IPS DF 6.9 (cell line): ENCODE results near the gene PRM3.

ENCODE experiments used
- DNase-seq: peaks from one replicate; pipeline ENCODE4 v3.0.0-alpha.2; 2013; ENCODE audit warnings: low read depth, low spot score
- H3K27ac ChIP-seq: one replicate; pipeline ENCODE4 v1.5.1; 2013; ENCODE audit warnings: low read length, control low read depth
- H3K27me3 ChIP-seq: 2 replicates; pipeline ENCODE4 v1.6.1; 2013; ENCODE audit warnings: mild to moderate bottlenecking, low read length; ENCODE audit not compliant: control insufficient read depth, insufficient read depth
- H3K36me3 ChIP-seq: 2 replicates; pipeline ENCODE4 v1.6.1; 2013; ENCODE audit warnings: low read length; ENCODE audit not compliant: control insufficient read depth, insufficient read depth
- H3K4me1 ChIP-seq: 2 replicates; pipeline ENCODE4 v1.6.1; 2013; ENCODE audit warnings: low read length; ENCODE audit not compliant: control insufficient read depth, insufficient read depth
- H3K4me3 ChIP-seq: 2 replicates; pipeline ENCODE4 v1.5.1; 2013; ENCODE audit warnings: mild to moderate bottlenecking, low read length
- H3K9me3 ChIP-seq: 2 replicates; pipeline ENCODE4 v1.6.1; 2013; ENCODE audit warnings: low read length, inconsistent platforms; ENCODE audit not compliant: control insufficient read depth, insufficient read depth
- WGBS: extraction: QIAGEN DNeasy Blood & Tissue Kit; methylation state at CpG from one replicate; pipeline ENCODE4 v1.1.7; 2013; ENCODE audit warnings: mixed read lengths, missing lambda C conversion rate; ENCODE audit not compliant: insufficient read length, insufficient coverage; 5-methylcytosine and 5-hydroxymethylcytosine counted together

PRM3 gene

DNA sequence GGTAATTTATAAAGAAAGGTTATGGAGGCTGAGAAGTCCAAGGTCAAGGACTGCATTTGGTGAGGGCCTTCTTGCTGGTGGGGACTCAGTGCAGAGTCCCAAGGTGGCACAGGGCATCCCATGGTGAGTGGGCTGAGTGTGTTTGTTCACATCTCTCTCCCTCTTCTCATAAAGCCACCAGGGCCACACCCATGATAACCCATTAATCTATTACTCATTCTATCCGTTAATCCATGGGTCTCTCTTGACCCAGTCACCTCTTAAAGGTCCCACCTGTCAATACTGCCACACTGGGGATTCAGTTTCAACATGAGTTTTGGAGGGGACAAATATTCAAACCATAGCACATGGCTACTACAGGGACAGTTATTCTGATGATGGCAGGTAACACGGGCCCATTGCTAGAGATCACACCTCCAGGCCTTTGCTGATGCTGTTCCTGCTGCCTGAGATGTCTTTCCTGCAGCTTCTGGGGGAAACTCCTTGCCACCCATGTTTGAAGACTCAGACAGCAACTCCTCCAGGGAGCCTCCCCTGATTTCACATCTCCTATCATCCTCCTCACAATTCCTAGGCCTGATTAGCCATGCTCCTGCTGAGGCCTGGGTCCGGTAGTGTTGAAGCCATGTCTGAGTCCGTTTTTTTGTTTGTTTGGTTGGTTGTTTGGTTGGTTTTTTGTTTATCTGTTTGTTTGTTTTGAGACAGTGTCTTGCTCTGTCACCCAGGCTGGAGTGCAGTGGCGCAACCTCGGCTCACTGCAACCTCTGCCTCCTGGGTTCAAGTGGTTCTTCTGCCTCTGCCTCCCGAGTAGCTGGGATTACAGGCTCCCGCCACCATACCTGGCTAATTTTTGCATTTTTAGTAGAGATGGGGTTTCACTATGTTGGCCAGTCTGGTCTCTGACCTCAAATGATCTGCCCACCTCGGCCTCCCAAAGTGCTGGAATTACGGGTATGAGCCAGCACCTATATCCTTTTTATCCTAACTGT, 33.5 kb downstream of the PRM3 start:
- no CpG with 5 or more reads among the region's 10 CpGs for WGBS
- DNase-seq, result no peak
- H3K4me1 ChIP-seq, result no peaks in the 10 kb centered on the region

DNA sequence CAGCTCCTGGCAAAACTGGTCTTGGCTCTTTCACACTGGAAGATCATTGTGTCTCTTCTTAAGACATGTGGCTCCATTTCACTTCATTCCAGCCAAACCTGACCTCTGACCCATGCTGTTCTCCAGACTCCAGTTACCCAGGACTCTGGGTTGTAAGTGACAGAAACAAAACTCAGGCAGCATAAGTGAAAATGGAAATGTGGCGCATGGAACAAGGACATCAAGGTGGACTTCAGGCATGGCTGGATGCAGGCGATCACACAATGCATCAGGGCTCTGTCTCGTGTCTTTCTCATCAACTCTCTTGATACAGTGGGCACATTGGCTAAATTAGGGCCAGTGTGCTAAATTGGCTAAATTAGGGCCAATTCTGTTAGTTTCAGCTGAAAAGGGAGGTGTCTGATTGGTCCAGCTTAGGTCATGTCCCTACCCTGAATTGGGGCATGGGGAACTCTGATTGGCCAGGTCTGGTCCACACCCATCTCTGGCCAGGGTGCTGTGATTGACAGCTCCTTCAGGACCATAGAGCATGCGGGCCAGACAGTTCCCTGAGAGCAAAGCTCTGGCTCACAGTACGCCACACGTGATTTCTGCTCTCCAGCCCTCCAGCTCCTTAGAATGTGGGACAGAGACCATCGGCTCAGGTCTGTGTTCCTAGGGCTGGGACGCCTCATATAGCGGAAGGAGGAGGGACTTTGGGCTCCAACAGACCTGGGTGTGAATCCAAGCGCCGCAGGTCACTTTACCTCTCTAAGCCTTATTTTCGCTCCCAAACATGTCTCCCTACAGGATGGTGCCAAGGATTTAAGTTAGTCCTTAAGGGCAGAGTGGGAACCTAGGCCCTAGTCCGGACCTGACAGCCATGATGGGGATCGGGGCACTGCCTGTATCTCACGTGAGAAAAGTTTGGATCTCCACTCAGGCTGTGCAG, 34.9 kb downstream of the PRM3 start:
- H3K27ac ChIP-seq, result no peak overlapping the region
- no peaks in the 10 kb centered on the region for H3K36me3 ChIP-seq
- H3K9me3 ChIP-seq, result no peaks in the 10 kb centered on the region
- DNase-seq, result no peak
- H3K27me3 ChIP-seq, result no peaks in the 10 kb centered on the region; the same call in 1 of the 2 replicates
- no peak overlapping the region for H3K4me3 ChIP-seq
- WGBS, result no CpG with 5 or more reads among the region's 15 CpGs
- no peaks in the 10 kb centered on the region for H3K4me1 ChIP-seq

More for the DNA sequence above, 33.5 kb downstream of the PRM3 start:
- H3K9me3 ChIP-seq, result no peaks in the 10 kb centered on the region
- no peak overlapping the region for H3K27ac ChIP-seq
- no peaks in the 10 kb centered on the region; the same call in 1 of the 2 replicates for H3K27me3 ChIP-seq
- no peak overlapping the region for H3K4me3 ChIP-seq
- H3K36me3 ChIP-seq, result no peaks in the 10 kb centered on the region

DNA sequence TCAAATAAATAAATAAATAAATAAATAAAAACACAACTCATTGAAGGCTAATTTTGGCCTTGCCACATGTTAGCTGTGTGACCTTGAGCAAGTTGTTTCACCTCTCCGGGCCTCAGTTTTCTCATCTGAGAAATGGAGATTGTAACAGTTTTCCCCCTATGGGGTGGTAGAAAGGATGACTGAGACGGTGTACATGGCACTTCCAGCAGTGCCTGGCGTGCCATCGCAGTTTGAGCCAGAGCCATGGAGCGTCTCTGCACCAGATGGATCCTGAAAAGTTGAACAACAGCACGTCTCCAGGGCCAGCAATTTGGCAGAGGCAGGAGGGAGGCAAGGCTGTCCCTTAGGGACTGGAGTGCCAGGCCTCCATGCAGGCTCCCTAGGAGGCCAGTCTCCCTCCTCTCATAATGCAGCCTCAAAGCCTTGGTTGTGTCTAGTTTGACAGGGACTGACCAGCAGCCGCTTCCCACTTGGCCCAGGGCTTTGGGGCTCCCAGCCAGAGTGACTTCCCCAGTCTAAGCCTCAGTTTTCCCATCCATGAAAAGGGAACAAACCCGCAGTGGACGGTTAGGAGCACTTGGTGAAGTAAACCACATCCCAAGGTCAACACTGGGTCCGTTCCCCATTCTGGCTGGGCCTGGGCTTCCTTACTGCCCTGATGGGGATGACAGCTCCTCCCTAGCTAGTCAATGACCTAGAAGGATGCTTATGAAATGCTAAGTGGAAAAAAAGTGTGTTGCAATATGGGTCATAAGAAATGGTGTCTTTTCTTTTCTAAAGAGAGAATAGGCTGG, 36.8 kb downstream of the PRM3 start:
- no peak overlapping the region for H3K4me3 ChIP-seq

DNA sequence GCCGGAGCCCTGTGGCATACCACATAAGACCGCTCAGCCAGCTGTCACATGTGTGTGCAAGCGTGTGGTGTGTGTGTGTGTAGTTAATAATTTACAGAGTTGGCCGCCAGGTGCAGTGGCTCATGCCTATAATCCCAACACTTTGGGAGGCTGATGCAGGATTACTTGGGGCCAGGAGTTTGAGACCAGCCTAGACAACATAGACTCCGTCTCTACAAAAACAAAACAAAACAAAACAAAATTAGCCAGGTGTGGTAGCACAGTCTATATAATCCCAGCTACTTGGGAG, 37.8 kb downstream of the PRM3 start:
- H3K4me1 ChIP-seq, result peaks cover 3% of the 10 kb centered on the region
- H3K27ac ChIP-seq, result no peak overlapping the region
- no peaks in the 10 kb centered on the region for H3K36me3 ChIP-seq
- WGBS, result no CpG with 5 or more reads among the region's 5 CpGs
- H3K27me3 ChIP-seq, result no peaks in the 10 kb centered on the region; the same call in 1 of the 2 replicates
- no peak for DNase-seq
- H3K4me3 ChIP-seq, result no peak overlapping the region
- H3K9me3 ChIP-seq, result no peaks in the 10 kb centered on the region

More for the DNA sequence above, 36.8 kb downstream of the PRM3 start:
- H3K36me3 ChIP-seq, result no peaks in the 10 kb centered on the region
- DNase-seq, result no peak
- no CpG with 5 or more reads among the region's 10 CpGs for WGBS
- H3K4me1 ChIP-seq, result peaks cover 3% of the 10 kb centered on the region
- H3K27me3 ChIP-seq, result no peaks in the 10 kb centered on the region; the same call in 1 of the 2 replicates
- H3K27ac ChIP-seq, result no peak overlapping the region
- H3K9me3 ChIP-seq, result no peaks in the 10 kb centered on the region

DNA sequence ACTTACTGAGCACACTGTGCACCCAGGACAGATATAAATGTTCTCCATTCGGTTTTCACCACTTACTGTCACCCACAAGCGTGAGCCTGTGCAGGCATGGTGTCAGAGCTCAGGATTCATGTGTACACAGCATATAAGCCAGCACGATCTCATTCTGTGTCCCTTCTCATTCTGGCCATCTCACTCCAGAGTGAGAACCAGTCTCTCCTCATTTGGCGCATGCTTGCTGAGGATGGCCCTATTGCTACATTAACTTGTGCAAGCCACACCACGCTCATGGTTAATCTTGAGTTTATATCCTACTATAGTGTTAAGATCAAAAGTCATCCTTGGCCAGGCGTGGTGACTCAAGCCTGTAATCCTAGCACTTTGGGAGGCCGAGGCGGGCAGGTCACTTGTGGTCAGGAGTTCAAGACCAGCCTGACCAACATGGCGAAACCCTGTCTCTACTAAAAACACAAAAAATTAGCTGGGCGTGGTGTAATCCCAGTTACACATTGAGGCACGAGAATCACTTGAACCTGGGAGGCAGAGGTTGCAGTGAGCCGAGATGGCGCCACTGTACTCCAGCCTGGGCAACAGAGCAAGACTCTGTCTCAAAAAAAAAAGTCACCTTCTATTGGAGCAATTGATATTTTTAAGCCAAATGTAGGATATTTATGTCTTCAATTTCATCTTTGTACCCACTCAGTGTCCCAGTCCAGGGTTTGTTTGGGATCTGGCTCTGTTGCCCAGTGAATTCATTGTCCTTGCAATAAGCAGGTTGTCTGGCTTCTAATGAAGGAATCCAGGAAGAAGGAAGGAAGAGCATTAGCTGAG, 38.3 kb downstream of the PRM3 start:
- Histone ChIP-seq H3K36me3 (no peaks in the 10 kb centered on the region), H3K4me3 (no peak overlapping the region), H3K27me3 (no peaks in the 10 kb centered on the region; the same call in 1 of the 2 replicates), H3K4me1 (peaks cover 3% of the 10 kb centered on the region), H3K27ac (no peak overlapping the region), H3K9me3 (no peaks in the 10 kb centered on the region)
- no CpG with 5 or more reads among the region's 13 CpGs for WGBS
- DNase-seq, result no peak

DNA sequence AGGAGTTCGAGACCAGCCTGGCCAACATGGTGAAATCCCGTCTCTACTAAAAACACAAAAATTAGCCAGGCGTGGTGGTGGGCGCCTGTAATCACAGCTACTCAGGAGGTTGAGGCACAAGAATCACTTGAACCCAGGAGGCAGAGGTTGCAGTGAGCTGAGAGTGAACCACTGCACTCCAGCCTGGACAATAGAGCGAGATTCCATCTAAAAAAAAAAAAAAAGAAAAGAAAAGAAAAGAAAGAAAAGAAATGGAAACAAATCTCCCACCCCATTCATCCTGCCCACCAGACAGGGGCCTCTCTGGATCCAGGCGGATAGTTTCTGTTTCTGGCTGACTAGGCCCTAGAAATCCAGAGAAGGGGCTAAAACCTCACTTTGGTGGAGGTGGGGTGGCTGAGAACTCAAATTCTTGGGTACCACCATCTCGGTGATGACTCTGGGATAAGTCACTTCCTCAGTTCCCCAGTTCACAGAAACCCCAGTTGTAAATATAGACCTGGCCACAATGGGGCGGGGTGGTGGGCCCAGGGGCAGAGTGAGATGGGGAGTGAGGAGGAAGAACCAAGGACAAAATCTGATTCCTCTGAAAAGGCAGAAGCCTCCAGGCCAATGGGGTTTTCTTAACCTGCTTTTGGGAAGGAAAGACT, 39.6 kb downstream of the PRM3 start:
- Histone ChIP-seq H3K27me3 (no peaks in the 10 kb centered on the region; the same call in 1 of the 2 replicates), H3K27ac (no peak overlapping the region), H3K4me1 (peaks cover 3% of the 10 kb centered on the region), H3K9me3 (no peaks in the 10 kb centered on the region), H3K4me3 (no peak overlapping the region), H3K36me3 (no peaks in the 10 kb centered on the region)
- no peak for DNase-seq
- no CpG with 5 or more reads among the region's 8 CpGs for WGBS

DNA sequence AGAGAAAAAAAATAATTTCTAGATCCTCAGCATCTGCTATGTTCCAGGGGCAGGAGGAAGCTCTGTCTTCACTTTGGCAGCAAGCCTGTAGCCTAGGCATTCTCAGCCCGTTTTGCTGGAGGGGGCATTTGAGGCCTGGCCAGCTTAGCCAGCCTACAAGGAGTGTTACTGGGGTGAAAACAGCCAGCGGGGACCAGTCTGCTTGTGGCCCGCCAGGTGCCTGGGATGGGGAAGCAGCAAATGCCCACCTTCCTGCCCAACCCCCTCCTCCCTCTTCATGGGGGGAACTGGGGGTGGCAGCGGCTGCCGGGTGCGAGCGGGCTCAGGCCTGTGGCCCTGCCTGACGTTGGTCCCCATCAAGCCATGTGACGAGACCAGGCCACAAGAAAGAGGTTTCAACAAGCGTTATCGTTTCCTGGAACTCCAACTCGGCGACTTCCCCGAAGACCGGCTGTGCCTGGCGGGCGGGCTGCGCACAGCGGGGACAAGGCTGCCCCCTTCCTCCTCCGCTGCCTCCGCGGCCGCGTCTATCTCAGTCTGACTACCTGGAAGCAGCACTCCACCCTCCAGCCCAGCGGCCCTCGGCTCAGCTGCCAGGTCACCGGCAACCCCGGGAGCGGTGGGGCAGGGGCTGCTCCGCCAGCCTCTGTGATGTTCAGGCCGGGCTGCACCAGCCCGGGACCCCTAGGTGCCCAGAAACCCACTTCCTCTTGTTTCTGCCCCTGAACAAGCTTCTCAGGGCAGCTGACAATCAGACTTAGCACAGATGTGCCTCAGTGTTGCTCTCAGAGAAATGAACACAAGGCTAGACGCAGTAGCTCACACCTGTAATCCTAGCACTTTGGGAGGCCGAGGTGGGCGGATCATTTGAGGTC, 40.3 kb downstream of the PRM3 start:
- Histone ChIP-seq H3K27me3 (no peaks in the 10 kb centered on the region; the same call in 1 of the 2 replicates), H3K36me3 (no peaks in the 10 kb centered on the region), H3K9me3 (no peaks in the 10 kb centered on the region), H3K4me3 (no peak overlapping the region), H3K27ac (no peak overlapping the region), H3K4me1 (peaks cover 3% of the 10 kb centered on the region)
- DNase-seq, result no peak
- WGBS, result no CpG with 5 or more reads among the region's 35 CpGs

DNA sequence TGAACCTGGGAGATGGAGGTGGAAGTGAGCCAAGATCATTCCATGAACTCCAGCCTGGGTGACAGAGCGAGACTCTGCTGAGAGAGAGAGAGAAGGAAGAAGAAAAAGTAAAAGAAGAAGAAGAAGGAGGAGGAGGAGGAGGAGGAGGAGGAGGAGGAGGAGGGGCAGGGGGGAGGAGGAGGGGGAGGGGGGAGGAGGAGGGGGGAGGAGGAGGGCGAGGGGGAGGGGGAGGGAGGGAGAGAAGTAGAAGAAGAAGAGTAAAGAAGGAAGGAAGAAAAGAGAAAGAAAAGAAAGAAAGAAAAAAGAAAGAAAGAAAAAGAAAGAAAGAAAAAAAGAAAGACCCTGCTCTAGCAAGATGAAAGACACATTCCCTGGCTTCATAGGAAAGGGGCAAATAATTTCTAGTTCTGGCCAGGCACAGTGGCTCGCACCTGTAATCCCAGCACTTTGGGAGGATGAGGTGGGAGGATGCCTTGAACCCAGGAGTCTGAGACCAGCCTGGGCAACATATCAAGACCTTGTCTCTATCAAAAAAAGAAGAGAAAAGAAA, 41.1 kb downstream of the PRM3 start:
- Histone ChIP-seq H3K9me3 (no peaks in the 10 kb centered on the region), H3K4me3 (no peak overlapping the region), H3K27ac (no peak overlapping the region), H3K4me1 (peaks cover 3% of the 10 kb centered on the region), H3K36me3 (no peaks in the 10 kb centered on the region), H3K27me3 (no peaks in the 10 kb centered on the region; the same call in 1 of the 2 replicates)
- no peak for DNase-seq
- WGBS, result no CpG with 5 or more reads among the region's 3 CpGs
